VCaP (cell line): ENCODE results near the gene TTR.

ENCODE experiments used
- H3K27ac ChIP-seq: fragments of 450-650 bp; 2 replicates; pipeline ENCODE4 v1.5.1; 2017
- TF ChIP-seq, protein P1 (sequence below): fragments of 450-650 bp; conservative IDR thresholded peaks from 2 replicates; pipeline ENCODE4 v1.5.1; 2017; ENCODE audit warnings: mild to moderate bottlenecking, moderate library complexity

The TTR gene

DNA sequence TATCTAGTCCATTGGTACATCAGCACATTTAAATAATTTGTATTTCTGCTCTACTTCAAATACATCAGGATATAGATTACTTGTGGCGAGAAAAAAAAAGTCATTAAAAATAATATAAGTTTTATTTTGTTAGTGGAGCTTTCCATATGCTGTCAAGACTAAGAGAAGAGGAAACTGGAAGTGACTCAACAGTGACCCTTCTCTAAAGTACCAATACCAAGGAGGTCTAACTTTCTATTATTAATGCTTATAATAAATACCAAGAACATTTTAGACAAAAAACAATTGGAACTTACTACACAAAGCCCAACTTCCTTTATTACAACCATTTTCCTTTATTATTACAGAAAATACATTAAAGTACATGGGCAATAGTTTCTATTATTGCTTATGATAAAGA, 39.8 kb downstream of the TTR start:
- TF ChIP-seq, protein P1, sequence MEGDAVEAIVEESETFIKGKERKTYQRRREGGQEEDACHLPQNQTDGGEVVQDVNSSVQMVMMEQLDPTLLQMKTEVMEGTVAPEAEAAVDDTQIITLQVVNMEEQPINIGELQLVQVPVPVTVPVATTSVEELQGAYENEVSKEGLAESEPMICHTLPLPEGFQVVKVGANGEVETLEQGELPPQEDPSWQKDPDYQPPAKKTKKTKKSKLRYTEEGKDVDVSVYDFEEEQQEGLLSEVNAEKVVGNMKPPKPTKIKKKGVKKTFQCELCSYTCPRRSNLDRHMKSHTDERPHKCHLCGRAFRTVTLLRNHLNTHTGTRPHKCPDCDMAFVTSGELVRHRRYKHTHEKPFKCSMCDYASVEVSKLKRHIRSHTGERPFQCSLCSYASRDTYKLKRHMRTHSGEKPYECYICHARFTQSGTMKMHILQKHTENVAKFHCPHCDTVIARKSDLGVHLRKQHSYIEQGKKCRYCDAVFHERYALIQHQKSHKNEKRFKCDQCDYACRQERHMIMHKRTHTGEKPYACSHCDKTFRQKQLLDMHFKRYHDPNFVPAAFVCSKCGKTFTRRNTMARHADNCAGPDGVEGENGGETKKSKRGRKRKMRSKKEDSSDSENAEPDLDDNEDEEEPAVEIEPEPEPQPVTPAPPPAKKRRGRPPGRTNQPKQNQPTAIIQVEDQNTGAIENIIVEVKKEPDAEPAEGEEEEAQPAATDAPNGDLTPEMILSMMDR = no peak
- no peak overlapping the region for H3K27ac ChIP-seq

DNA sequence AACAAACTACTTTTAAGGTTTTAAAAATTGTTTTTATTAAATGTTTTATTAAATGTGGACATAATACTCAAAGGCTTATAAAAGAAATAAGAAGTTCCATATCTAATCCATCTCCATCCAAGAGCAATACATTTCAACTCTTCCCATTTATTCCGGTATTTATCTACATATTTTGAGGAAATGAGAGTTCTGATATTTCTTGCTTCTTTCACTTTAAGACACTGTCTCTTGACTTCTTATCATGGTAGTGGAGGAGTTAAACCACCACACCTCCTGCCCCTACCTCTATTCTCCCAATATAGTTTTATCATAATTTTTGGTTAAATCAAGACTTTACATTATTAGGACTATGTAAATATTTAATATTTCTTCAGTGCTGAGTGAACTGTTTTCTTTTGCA, 40.7 kb downstream of the TTR start:
- no peak overlapping the region for H3K27ac ChIP-seq
- TF ChIP-seq, protein P1 = no peak

DNA sequence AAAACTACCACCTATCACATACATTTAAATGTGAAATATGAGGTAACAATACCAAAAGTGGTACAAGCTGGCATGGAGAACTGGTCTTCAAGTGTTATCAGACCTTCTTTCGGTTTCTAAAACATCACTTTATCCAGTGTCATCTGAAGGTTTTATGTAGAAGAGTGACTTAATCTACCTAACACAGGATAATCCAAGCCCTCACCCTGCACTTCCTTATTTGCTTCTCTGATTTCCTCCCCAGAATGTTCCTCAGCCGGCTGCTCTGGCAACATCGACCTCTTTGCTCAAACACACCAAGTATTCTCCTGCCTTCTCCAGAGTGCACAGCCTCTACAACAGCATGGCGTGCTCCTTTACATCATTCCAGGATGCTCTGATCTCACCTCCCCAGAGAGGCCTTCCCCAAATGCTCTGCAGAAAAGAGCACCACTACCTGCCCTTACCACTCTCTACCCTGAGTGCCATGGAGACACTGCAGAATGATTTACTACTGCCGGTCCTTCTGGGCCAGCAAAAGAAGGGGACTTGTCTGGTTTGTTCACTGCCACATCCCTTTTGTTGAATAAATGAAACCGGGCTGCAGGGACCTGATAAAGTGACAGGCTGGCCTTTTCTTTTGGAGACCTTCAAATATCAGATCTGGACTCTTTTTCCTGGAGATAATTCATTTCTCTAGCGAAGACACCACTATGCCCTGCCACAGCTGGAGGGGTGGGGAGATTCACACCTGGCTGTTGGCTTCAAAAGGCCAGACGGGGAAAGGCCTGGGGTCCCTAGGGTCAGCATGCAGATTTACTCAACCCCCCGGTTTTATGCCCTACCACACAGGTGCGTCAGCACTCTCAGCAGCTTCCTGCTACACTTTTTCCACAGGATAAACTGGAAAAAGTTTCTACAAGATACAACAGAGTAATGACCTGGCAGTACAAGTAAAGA, 42.0 kb downstream of the TTR start:
- H3K27ac ChIP-seq = no peak overlapping the region
- TF ChIP-seq, protein P1 = no peak

DNA sequence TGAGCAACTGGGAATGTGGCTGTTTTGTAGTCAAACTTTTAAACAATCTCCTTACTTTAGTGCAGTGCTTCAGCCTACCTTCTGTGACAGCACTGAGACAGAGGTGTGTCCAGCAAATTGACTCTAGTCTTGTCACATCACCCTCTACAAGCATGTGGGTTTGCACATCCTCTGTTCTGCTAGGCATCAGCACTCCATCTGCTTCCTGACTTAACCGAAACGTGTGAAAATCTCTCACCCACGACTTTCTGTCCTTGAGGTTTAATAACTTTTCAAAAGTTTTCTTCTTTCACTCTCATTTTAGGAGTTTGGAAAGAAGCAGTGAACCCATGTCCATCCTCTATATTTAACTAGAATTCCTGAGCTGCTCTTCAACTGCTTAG, 42.6 kb downstream of the TTR start:
- no peak overlapping the region for H3K27ac ChIP-seq
- TF ChIP-seq, protein P1 = no peak

DNA sequence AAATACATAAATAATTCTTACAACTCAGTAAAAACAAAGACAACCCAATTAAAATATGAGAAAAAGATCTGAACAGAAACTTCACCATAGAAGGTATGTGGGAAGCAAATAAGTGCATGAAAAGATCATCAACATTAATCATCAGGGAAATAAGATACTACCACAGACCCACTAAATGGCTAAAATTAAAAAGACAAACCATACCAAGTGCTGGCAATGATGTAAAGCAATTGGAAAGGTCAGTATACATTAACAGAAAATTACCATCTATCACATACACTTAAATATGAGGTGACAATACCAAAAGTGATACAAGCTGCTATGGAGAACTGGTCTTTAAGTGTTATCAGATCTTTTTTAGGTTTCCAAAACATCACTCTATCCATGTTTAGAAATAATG, 44.7 kb downstream of the TTR start:
- TF ChIP-seq, protein P1 = no peak
- H3K27ac ChIP-seq = no peak overlapping the region

DNA sequence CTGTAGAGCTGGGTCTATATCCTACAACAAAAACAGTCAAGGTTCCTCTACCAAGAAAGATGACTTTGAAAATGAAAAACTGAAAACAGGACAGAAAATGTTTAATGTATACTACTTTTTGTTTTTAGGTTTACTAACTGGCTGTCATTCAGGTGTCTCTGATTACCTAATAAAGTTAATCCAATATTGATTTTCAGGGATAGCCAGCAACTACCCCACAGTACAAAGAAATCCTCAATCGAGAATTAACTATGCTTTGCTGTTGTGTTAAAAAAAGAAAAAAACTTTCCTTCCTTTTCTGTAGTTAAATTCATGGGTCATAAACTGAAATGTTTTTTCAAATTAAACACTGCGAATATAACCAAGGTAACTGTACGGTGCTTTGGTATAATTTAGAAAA, 45.8 kb downstream of the TTR start:
- H3K27ac ChIP-seq = no peak overlapping the region
- TF ChIP-seq, protein P1 = no peak

DNA sequence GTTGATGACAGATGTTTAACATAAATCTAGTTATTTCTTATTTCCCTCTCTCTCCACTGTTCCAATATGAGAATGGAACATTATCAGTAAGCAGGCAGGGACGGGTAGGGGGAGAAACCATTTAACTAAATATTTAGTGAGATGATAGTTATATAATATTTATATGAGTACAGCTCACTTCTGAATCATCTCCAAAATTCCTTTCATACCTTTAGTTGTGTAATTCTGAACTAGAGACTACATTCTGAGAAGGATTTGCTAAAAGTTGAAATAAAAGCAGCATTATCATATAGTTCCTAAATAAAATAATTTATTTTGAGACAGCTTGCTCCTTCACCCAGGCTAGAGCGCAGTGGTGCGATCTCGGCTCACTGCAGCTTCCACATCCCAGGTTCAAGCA, 51.3 kb downstream of the TTR start:
- TF ChIP-seq, protein P1 = no peak
- no peak overlapping the region for H3K27ac ChIP-seq
